Stimulated activated CD4-positive, alpha-beta T cell treated with anti-CD3 and anti-CD28 coated beads, Interleukin-12 subunit alpha, Interleukin-12 subunit beta, amount 100 ng/mL, for 24 hours (primary cell): ENCODE measurements around the gene CTBP2.

Experiments used
- DNase-seq, 2 experiments: peaks; one replicate each; pipeline ENCODE4 v3.0.0-alpha.2; 2020; ENCODE audit warnings: low read depth in 2 of 2

The CTBP2 gene

GRCh38 chr10:125144693-125145623, 15.4 kb downstream of the CTBP2 start:
- no peak for DNase-seq

DNA sequence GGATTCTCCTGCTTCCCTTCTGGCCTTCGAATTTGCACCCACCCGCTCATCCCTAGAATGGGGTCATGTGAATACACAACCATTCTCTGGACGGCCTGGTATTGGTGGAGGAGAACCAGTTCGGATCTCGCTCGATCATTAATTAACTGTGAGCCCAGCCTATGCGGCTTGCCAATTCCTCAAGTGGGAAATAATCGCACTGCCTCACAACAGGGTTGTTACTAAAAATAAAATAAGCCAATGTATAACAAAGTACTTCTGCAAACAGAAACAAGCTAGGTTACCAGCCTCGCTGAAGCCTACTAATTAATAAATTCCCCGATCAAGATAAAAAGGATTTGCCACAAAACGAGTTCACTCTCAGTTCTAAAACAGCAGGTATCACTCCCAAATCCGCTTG, 16.2 kb downstream of the CTBP2 start:
- DNase-seq: no peak

DNA sequence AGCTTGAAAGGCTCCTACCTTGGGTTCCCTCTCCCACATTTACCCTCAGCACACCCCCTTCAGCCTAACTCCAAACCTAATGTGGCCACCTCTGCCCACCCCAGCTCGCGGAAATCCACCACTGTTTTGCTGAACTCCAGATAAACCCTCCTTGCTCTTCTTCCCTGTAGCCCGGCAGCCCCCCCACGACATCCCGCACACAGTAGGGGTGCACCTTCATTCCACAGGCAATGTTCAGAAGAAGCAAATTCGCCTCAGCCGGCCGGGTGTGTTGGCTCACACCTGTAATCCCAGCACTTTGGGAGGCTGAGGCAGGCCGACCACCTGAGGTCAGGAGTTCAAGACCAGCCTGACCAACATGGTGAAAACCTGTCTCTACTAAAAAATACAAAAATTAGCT, 17.4 kb downstream of the CTBP2 start:
- DNase-seq: no peak

GRCh38 chr10:125141860-125142484, 18.4 kb downstream of the CTBP2 start:
- DNase-seq: no peak

DNA sequence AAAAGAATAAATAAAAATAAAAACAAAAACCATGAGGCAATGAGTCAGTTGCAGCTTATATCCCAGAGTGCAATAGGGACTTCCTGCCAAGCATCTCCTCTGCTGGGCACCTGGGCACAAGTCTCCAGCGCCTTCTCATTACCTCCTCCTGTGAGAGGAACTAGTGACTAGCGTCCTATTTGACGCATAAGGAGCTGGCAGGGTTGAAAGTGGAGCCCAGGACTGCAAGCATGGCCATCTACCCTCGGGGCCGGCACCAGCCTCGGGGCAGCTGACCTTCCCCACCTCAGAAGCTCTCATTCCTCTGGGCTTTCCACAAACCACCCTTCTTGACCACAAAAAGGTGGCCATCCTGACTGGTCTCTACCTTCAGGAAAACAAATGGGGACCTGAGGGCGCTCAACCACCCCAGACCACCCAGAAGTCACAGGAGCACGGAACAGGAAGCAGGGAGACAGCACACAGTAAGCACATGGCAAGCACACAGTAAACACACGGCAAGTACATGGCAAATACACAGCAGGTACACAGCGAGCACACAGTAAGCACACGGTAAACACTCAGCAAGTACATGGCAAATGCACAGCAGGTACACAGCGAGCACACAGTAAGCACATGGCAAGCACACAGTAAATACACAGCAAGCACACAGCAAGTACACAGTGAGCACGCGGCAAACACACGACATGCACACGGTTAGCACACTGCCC, 19.1 kb downstream of the CTBP2 start:
- no peak for DNase-seq

- DNase-seq: no peak
Measured at GRCh38 chr10:125140151-125140550, 20.2 kb downstream of the CTBP2 start.

DNA sequence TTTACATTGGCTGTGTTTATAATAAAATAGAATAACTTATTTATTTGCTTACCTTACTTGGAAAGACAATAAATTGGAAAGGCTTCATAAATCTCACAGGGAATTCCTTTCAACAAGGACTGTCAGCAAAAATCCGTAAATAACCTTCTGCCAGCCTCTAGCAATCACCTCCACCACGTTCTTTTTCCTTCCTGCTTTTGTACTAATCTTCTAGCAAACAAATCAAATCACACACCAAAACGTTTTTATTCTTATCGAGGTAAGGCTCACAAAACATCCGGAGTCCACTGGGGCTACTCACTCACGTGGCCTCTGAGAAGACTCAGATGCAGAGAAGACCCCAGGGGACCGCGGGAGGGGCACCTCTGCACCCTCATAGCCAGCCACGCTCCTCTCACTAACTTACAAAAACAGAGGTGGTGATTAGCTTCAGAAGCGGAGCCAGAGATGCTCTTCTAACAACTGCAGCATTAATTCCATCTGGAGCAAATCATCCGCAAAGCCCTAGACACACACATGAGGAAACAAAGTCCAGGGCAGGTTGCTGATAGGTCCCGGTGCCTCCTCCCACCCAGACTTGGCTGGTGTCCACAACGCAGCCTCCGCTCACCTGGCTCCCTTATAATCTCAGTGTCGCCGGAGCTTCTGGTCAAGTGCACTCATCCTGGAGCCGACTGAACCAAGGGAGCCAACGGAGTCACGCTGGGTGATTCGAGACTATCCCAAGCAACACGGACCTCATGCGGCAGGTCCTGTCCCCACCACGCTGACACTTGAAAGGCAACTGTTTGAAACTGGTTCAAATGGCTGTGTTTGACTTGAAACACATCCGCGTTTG, 22.5 kb downstream of the CTBP2 start:
- no peak for DNase-seq

- DNase-seq: no peak
Measured at GRCh38 chr10:125136087-125136486, 24.3 kb downstream of the CTBP2 start.

DNA sequence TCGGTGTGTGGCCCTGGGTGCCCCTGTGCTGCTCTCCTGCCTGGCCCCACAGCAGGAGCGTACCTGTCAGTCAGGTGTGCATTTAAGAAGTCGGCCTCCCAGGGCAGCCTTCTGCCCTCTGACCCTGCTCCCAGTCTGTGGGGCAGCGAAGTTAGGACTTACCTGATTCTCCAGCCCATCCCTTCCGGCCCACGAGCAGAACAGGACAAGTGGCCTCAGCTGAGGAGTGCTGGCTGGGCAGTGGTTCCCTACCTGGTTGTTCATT, 24.7 kb downstream of the CTBP2 start:
- no peak for DNase-seq

DNA sequence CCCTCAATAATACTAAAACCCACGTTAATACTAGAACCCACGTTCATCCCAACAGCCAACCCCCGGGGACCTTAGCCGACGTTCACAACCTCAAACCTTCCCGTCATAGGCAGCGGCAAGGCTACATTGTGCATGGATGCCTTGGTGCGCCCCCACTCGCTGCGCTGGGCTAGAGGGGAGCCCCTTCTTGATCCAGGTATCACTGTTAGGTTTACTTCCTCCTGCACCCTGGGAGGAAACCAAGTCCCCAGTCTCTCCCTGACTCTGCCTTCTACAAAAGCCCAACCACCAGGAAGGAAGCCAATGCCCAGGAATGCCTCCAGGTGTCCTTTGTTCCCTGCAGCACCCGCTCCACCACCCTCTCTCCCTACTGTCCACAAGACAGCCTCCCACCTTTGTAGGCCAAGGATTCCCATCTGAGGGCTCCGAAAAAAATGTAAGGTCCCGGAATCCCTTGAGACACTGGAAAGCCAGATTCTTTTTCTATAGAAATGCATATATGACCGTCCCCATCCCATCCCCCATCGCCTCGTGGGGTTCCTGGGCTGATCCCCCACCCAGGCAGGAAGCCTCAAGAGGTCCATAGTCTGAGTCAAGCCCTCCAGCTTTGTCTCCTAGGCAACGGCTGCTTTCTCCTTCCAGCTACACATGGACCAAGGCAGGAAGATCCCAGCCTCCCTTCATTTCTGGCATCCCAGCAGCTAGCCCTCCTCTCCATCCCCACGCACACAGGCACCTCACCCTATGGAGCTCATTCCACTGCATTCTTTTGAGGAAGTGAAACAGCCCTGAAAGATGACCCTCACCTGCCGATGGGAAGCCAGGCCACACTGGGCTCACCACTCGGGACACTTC, 25.2 kb downstream of the CTBP2 start:
- no peak for DNase-seq

- DNase-seq: no peak
Measured at GRCh38 chr10:125134483-125134848, 25.9 kb downstream of the CTBP2 start.

DNA sequence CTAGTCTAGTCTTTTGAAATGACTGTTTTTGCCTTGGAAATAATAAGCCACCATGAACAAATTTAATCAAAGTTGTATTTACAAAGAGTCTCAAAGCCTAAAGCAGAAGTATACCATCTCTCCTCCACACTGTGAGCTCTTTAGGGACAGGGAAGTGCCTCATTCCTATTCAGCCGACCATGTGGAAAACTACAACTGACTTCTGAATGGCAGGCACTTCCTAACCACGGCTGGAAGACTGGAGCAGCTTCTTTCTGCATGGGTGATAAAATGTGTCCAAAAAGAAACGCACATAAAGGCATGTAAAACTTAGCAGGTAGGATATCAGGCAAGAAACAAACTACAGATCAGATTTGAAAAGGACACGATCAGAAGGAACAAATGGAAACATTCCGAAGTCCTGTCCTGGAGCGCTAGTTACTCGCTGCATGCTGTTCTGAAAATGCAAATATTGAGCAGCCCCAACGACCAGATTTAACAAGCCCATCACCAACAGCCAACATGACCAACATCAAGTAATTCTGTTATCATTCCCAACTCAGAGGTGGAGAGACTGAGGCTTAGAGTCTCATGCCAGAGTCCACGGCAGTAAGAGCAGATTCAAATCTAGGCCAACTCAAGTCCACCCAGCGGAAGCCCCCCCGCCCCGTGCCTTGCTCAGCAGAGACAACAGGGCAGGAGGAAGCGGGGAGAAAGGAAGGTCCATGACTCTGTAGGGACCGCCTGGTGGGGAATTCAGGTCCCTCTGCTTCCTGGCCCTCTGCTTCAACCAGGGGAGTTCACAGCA, 26.5 kb downstream of the CTBP2 start:
- DNase-seq: no peak

- DNase-seq: no peak
Measured at GRCh38 chr10:125132344-125132743, 28.0 kb downstream of the CTBP2 start.

DNA sequence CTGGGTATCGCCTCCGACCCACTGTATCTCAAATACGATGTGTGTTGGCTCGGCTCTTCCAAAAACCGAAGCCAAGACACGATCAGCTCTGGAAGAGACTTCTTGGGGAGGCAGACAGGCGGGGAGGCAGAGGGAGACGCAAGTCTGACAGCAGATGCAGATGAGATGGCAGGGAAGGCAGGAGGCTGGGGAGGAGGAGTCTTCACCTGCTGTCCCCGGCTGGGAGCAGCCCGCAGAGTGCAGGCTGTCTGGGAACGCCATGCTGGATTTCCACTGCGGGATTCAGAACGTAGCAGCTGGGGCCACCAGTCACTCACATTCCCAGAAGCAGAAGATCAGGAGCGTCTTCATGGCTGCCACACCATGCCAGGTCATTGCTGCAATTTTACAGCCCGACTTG, 29.4 kb downstream of the CTBP2 start:
- DNase-seq: no peak

DNA sequence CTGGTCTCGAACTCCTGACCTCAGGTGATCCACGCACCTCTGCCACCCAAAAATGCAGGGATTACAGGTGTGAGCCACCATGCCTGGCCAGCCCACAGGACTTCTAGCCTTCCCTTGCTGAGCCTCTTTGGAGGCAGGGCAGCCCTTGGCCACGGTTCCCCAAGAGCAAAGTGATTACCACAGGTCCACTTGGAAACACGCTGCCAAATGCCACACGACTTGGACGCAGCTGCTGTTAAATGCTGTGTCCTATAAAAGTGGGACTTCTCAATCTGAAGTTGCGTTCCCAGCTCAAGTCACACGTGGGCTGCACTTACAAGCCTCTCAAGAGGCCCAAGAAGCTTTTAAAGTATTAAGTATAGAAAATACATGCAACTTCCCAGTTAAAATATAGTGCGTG, 30.1 kb downstream of the CTBP2 start:
- no peak for DNase-seq

DNA sequence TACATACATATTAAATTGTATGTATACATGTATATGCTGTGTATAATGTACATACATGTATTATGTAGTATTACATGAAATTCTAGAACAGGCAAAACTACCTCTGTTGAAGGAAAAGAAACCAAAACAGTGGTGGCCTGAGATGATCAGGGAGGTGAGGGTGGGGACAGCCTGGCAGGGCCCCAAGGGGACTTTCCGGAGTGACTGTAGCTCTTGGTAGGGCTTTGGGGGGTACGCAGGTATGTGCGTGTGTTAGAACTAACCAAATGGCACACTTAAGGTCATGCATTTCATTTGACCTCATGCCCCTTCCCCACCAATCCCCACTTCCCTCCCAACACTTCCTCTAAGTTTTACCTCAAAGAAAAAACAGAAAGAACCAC, 31.3 kb downstream of the CTBP2 start:
- DNase-seq: no peak

GRCh38 chr10:125128397-125129075, 31.8 kb downstream of the CTBP2 start:
- DNase-seq: no peak

GRCh38 chr10:125127986-125128385, 32.4 kb downstream of the CTBP2 start:
- no peak for DNase-seq

- no peak for DNase-seq
Measured at GRCh38 chr10:125127110-125127509, 33.3 kb downstream of the CTBP2 start.
